SIG-M5 treated with dmso at 0.1 percent for 504 hours (cell line): ENCODE results near the gene MIB1.

Experiments
- DNase-seq: peaks from one replicate; lab custom pipeline; 2025; ENCODE audit not compliant: unreplicated experiment; lab: John Stamatoyannopoulos, UW

MIB1 gene

DNA sequence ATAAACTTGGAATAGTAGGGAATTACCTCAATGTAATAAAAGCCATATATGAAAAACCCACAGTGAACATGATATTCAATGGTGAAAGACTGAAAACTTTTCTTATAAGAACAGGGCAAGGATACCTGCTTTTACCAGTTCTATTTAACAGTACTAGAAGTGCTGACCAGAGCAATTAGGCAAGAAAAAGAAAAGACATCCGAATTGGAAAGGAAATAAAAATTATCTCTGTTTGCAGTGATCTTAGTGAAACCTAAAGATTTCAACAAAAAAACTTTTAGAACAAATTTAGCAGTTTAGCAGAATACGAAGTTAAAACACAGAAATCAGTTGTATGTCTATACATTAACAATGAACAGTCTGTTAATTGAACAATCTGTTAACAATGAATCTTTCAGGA lies 69.1 kb downstream of the MIB1 start:
- no peak for DNase-seq

DNA sequence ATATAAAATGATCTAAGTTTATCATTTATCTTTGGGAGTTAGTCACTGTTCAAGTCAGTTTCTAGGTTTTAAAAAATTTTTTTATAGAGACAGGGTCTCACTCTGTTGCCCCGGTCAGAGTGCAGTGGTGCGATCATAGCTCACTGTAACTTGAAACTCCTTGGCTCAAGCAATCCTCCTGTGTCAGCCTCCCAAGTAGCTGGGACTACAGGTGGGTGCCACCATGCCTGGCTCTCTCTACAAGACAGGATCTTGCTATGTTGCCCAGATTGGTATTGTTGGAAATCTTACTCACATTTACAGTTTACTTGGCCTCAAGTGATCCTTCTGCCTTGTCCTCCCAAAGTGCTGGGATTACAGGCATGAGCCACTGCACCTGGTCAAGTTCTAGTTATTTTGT lies 74.5 kb downstream of the MIB1 start:
- no peak for DNase-seq

DNA sequence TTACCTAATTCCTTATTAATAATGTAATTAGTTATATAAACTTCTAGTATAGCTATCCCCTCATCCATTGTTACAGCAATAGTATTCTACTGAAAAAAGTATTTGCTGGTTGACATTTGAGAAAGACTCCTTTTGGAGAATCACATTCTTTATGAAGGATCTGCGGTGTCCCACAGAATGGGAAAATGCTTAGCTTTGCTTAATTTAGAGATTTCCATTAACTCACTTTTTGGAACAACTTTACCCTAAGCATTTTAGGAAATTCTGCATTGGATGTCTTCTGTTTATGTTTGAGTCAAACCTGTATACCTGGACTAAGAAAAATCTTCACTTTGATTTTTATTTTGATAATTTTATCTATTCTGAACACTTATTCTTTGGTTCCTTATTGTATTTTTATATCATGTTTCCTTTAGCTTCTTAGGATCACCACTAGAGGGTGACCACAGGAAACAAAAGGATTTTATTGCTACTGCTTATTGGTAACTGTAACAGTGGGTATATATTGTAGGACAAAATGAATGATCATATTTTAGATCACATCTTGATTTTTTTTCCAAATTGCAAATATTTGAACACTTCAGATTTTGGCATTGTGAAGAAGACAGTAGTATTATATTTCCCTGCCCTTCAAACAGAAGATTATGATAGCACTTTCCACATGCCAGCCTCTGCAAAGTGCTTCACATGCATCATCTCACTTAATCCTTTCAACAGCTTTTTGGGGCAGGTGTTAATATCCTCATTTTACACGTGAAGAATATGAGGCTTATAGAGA lies 79.6 kb downstream of the MIB1 start:
- peak; percentile 31 for DNase-seq

DNA sequence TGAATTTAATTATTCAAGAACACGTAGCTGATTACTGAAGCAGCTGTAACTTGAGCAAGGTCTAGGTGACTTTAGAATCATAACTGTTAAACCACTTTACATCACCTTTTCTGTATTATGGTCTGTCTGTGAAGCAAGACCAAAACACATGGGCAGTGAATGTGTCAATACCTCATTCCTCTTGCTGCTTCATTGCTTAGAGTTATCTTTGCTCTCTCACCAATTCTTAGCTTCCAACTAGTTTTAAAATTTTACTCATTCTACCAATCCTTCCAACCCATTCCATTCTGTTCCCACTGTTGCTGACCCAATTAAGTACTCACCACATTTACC lies 80.2 kb downstream of the MIB1 start:
- no peak for DNase-seq

DNA sequence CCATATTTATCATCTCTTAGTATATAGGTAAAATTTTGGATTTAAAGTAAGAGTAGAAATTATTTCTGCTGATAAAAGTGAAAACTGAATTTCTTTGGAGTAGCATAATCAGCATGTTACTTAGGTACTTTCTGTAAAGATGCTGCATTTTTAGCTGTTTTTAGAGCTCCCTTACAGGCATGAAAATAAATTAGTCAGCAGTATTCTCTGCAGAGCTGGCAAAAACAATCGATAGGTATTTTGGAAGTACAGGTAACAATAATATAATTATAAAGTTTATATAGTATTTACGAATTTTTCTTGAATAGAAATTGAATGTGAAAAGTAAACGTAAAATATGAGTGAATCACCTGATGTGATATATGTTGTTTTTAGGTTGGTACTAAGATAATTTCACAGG lies 83.3 kb downstream of the MIB1 start:
- DNase-seq: no peak

DNA sequence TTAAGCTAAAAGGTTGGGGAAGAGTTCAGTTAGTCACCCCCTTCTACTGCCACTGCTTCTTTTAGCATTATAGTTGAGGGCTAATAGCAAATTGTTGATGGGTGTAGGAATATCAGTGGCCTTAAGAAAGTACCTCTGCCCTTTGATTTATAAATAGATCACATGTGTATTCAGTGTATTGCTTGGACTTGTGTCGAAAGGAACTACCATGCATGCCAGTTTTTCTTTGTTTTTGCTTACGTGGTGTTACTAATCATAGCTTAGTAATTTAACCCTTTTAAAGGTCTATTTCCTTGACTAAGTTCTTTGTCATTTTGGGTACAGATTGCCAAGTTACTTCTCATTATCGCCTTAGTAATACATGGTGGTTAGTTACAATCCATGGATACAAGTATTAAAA lies 85.6 kb downstream of the MIB1 start:
- DNase-seq: no peak

DNA sequence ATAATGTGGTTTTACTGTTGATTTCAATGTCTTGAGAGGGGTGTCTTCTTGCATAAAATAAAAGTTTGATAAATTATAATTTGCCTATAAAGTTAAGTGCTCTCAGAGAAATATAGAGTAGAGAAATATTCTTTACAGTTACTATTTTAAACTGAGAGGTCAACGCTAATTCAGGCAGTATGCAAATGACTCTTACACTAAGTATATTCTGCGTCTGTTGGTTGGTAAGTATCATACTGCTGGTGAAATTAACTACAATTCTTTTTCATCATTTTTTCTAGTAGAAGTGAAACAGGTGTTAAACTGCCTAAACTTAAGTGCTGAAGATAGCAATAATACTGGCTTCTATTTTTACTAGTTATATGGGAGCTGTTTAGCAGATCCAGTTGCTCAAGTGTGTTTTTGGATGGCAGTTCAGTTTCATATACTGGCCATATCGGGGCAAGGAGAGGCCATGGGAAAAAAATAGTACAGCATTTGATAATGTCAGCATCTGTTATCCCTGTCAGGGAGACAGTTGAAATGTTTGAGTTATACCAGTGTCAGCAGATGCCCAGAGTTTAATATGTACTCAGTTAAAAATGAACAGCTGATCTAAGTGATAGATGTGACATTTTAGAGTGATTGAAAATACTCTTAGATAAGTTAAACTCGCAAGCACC lies 86.2 kb downstream of the MIB1 start:
- no peak for DNase-seq

DNA sequence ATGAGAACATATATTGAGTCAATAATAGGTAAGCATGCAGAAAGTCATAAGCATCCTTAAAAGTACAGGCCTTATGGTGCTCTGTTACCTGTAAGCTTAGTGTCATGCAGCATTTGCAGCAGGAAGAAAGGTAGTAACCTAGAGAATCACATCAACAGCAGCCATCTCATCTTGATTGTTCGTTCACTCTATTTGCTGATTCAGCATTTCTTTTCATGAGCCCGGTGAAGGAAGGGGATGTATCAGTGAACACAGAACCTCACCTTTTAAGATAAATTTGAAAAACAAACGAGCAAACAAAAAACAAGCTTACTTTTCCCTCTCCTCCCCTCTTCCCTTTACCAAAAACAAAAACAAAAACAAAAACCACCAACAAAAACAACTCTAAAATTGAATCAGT lies 89.9 kb downstream of the MIB1 start:
- DNase-seq: no peak

DNA sequence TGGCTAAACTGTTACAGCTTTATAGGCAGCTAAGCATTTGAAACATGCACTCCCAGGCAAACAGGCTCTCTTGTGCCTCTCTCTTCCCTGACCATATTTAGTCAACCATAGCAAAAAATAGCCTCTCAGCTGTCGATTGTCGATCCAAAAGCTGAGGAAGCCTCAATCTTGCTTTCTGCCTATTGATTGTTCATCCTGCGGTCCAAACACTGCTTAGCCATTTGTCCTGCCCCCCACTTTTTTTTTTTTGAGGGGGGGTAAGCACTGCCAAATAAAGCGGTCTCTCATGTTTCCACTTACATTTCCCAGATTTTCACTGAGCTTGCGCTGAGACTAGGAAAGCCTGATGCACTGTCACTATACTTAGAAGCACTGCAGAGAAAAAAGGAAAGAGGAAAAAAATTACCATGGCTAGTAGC lies 90.8 kb downstream of the MIB1 start:
- no peak for DNase-seq

DNA sequence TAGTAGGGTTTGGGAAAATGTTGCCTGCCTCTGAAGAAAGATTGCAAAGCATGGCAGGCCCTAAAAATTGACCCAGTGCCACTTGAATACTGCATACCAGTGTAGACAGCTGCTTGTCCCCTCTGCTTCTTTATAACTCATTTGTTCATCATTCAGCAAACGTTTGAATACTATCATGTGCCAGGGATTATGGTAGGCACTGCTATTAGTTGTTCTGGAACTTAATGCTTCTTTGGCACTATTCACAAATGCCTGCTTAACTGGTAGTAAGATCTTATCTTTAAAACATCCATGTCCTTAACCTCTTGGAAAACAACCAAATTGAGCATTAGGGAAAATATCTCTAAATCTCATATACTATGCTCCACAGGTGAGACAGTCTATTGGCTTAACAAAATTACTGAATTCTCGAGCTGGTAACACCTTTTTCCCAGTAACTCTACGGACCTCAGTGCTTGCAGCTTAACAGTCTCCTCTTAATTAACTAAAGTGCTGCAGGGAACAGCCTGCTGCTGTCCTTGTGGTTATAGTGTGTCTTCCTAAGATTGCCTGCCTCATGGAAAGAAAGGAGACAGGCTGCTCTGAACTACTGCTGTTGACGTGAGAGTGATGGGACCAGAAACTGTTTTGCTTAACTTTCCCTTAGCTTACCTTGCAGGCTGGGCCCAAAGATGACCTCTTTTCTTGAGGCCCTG lies 93.2 kb downstream of the MIB1 start:
- DNase-seq: no peak

DNA sequence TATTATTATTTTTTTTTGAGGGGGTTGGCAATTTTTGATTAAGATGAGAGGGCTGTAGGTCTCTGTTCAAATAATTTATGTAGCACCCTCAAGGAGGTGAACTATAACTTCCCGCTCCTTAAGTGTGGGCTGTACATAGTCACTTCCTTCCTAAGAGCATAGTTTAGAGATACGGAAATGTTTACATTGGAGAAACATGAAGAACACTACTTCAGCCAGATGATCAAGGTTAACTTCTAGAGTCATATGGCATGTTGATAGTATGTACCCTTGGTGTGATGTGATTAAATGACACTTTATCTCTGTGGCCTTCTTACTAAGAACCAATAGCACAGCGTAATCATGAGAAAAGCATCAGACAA lies 93.7 kb downstream of the MIB1 start:
- no peak for DNase-seq

DNA sequence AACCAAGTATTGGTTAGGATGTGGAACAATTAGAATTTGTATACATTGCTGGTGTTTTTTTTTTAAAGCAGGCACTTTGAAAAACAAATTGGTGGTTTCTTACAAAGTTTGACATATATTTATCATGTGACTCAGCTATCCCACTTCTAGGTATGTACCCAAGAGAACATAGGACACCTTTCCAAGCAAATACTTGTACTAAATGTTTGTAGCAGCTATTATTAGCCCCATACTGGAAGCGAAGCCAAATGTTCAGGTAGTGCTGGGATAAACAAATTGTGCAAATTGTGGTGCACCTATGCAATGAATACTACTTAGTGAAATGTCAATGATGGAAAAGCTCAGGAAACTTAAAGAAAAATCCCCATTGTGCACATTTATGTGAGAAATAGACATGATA lies 101.0 kb downstream of the MIB1 start:
- no peak for DNase-seq

DNA sequence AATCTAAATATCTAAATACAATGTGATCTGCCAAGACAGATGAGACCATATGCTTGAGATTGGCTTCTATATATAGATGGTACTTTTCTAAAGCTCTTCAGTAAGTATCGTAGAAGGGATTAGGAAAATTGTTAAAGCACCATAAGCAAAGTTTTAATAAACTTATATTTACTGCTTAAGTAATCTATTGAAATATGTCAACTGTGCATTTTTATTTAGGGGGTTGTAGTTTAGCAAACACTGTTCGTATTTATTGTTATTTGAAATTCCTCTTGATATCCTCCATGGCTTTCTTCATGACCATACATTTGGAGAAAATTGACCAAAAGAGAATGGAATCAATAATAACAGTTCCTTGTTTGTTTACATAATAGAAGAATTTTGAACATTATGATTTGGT lies 102.7 kb downstream of the MIB1 start:
- DNase-seq: no peak

DNA sequence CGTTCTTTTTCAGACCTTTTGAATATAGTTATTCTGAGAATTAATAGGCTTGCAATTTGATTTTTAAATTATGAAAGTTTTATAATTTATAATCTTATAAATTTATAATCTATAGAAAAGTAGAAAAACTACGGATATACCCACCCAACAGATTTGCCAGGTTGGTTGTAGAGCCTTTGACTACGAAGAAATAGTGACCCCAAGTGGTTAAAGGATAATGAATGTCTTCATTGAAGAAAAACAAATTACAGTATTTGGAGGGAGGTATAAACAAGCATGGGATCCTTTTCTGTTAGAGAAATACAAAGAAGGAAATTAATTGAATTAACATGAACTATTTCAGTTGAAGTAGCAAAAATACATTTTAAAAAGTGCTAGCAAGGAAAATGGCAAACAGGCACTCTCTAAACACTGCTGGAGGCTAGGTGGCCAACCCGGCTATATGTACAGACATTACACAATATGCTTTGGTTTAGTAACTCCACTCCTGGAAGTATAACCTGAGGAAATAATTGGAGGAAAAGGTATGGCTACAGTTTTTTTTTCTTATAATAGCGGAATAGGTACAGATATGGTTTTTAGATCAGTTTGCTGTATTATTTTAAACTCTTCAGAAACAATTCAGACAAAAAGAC lies 110.9 kb downstream of the MIB1 start:
- DNase-seq: peak; percentile 4

DNA sequence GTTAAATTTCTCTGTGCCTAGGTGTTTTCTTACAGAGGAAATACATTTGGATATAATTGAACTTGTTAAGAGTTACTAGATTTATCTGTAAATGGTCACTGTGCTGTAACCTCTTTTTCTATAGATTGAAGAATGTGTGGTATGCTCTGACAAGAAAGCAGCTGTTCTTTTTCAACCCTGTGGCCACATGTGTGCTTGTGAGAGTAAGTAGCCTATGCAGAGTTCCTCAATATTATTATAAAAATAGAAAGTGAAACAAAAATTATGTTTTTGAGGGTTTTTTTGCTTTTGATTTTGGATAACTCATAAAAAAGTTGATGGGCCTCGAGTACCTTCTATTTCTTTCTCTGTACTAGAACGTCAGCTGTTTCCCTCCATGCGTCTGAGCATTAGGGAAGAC lies 112.4 kb downstream of the MIB1 start:
- no peak for DNase-seq

DNA sequence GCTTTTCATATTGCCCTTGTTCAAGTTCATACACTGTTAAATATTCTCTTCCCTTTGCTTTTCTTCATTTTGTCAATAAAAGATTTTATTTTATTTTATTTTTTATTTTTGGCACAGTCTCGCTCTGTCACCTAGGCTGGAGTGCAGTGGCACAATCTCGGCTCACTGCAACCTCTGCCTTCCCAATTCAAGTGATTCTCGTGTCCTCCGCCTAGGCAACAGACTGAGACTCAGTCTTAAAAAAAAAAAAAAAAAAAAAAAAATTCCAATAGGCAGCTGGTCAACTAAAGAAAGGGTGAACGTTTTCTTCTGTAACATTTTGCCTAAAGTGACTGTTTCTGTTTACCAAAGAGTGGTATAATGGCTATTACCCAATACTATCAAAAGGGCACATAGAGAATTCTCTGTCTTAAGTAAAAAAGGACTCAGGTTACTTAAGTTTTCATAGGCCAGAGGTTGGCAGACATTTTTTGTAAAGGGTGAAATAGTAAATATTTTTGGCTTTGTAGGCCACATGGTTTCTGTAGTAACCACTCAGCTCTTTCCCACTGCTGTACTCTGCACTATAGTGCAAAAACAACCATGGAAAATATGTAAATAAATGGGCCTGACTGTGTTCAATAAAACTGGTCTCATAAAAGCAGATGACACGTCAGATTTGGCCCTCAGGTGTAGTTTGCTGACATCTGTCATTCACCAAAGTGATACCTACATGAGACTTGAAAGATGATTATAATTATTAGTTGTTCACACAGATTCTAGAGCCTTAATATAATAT lies 113.4 kb downstream of the MIB1 start:
- no peak for DNase-seq

DNA sequence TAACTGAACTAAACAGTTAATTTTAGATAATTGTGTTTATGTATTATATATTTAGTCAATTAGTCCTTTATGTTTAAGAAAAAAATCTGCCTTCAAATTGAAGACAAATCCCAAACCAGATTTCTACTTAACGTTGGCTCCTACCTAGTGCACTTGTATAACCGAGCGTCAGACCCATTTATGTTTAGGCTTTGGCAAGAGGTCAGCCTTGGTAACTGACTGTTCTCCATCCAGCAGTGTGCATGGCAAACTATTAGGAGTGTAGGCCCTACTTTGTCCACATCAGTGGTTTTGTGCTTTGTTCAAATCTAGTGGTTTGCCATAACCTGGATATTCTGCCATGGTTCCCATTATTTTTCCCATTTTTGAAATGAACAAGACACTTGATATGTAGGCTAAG lies 114.8 kb downstream of the MIB1 start:
- DNase-seq: no peak

DNA sequence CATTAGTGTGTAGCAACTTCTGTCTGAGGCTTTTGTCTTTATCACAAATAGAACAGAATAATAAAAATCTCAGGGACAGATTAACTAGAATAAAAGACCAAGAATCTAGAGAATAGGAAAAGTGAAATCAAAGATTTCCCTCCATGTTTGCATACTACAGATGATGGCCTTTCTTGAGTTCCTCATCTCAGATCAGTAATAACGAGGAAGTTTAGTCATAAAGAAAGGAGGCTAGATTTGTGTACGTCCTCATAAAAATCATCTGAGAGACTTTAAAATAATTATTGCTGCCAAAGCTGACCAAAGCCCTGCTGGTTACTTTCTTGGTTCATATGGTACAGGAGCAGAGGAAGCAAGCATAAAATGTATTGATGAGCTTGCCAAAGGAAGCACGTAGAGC lies 117.3 kb downstream of the MIB1 start:
- DNase-seq: no peak

DNA sequence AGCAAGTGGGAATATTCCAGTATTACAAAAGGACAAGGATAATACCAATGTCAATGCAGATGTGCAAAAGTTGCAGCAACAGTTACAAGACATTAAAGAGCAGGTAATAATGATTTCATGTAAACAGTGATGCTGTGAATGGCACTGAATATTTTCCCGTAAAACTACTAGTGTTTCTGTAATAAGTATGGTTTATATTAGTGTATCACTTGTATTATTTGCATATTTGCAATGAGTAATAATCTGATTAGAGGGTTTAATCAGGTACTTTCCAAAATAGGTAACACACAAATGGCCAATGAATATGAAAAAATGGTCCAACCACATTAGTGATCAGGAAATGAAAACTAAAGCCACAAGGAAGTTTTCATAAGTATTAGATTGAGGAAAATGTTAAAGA lies 118.0 kb downstream of the MIB1 start:
- no peak for DNase-seq

DNA sequence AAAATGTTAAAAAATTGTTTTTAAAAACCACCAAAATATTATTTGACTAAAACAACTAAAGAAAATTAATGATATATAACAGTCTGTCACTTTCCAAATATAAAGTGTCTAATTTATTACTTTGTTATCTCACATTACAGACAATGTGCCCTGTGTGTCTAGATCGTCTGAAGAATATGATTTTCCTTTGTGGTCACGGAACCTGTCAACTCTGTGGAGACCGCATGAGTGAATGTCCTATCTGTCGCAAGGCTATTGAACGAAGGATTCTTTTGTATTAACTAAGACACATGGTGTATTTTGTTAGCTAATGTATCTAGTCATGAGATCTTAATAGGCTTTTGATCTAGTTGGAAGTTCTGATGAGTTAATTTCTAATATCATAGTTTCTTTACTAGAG lies 123.8 kb downstream of the MIB1 start:
- no peak for DNase-seq

DNA sequence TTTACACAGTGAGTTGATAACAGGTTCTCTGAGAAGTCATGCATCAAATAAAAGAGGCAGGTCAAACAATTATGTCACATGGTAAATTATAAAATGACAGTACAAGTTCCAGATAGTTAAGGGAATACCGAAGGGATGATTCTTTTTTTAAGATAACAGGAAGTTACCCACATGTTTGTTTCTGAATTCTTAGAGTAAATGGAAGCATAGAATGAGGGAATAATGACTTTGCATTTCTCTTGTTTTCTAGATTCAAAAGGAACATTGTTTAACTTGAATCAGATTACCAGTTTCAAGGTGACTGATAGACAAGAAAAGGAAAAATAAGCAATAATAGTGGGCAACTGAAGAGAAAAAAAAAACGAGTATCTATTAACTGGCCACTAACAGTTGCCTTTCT lies 124.5 kb downstream of the MIB1 start:
- DNase-seq: no peak
